Activated naive CD4-positive, alpha-beta T cell treated with anti-CD3 and anti-CD28 coated beads, Interleukin-2, amount 50 U/mL, for 24 hours (primary cell): ENCODE data around the gene ALG1.
A peak's percentile ranks its signal among the peaks of the same experiment; 100 is the strongest.
"Not testable (repeated sequence)": the region's sequence is repeated elsewhere in the genome, so short reads cannot be mapped to it uniquely, and the experiment has no call there.

ENCODE experiments used
- H3K27ac Mint-ChIP-seq: one replicate; pipeline ENCODE4 v1.8.0; 2021; ENCODE audit warnings: mild to moderate bottlenecking, mixed read lengths
- H3K27me3 Mint-ChIP-seq: one replicate; pipeline ENCODE4 v1.8.0; 2021; ENCODE audit warnings: mixed read lengths
- H3K36me3 Mint-ChIP-seq: one replicate; pipeline ENCODE4 v1.8.0; 2021; ENCODE audit warnings: mixed read lengths
- H3K4me1 Mint-ChIP-seq: one replicate; pipeline ENCODE4 v1.8.0; 2021; ENCODE audit warnings: mixed read lengths
- H3K4me3 Mint-ChIP-seq: one replicate; pipeline ENCODE4 v1.8.0; 2021; ENCODE audit warnings: mild to moderate bottlenecking, mixed read lengths
- H3K9me3 Mint-ChIP-seq: one replicate; pipeline ENCODE4 v1.8.0; 2021; ENCODE audit warnings: mixed read lengths

The ALG1 gene

DNA sequence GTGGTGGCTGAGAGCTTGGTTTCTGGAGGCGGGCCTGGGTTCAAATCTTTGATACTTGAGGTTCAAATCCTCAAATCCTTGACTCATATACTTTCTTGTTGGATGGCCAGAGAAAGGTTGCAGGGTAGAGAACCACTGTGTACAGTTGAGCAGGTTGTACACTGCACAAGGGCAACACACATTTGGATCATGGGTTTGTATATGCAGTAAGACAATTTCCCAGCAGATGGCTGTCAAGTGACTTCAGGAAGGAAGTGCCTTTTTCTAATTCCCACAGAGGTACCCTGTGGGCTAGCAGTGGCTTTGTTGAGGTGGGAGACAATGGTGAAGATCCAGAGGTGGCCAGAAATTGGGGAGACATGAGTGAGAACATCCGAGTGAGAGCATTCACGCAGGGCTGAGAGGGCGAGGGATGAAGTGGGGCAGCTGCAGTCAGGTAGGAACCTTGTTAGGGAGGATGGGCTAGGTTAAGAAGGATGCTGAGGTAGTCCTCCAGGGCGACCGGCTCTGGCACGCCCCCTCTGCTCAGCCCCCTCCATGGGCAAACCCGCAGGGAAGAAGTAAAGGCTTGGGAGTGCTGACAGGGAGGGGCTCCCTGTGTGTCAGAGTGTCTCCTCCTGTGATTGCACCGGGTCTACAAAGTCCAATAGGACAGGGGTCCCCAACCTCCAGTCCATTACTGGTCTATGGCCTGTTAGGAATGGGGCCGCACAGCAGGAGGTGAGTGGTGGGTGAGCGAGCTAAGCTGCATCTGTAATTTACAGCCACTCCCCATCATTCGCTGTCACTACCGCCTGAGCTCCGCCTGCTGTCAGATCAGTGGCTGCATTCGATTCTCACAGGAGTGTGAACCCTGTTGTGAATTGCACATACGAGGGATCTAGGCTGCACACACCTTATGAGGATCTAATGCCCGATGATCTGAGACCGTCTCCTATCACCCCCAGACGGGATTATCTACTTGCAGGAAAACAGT lies 8.6 kb upstream of the ALG1 start:
- Mint-ChIP-seq H3K4me3 (no peak overlapping the region), H3K27me3 (no peaks in the 10 kb centered on the region), H3K27ac (no peak overlapping the region), H3K4me1 (no peaks in the 10 kb centered on the region), H3K9me3 (no peaks in the 10 kb centered on the region), H3K36me3 (no peaks in the 10 kb centered on the region)

DNA sequence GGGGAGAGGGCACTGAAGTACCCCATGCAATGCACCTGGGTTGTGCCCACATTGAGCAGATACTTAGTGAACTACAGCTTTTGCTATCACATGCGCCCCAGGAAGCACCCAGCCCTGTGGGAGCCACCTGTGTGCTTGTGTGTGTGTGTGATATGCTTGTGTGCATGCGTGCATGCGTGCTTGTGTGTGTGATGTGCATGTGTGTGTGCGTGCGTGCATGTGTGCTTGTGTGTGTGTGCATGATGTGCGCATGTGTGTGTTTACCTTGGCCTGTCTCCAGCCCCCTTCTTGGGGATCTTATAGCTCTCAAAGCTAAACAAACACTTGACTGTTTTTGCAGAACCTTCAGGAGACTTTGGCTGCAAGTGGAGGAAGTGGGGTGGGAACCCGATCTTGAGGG lies 6.7 kb upstream of the ALG1 start:
- Mint-ChIP-seq H3K4me1 (no peaks in the 10 kb centered on the region), H3K4me3 (no peak overlapping the region), H3K9me3 (no peaks in the 10 kb centered on the region), H3K36me3 (no peaks in the 10 kb centered on the region), H3K27ac (no peak overlapping the region), H3K27me3 (no peaks in the 10 kb centered on the region)

DNA sequence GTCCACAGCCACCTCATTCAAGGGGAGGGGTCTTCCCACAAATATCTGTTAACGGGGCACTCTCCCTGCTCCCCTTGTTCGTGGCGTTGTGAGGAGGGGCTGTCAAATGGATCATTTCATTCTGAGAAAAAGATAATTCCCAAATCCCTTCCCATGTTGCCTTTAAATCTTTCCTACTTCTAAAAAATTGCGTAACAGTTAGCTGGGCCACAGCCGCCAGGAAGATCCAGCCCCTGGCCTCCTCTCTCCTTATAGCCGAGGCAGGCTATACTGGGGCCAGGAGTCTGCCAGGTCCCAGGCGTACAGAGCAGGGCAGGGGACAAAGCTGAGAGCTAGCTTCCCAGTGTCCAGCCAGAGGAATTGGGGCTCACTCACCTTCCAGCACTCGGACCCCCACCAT lies 6.3 kb upstream of the ALG1 start:
- Mint-ChIP-seq H3K4me3 (no peak overlapping the region), H3K27me3 (no peaks in the 10 kb centered on the region), H3K9me3 (no peaks in the 10 kb centered on the region), H3K4me1 (no peaks in the 10 kb centered on the region), H3K27ac (no peak overlapping the region), H3K36me3 (no peaks in the 10 kb centered on the region)

DNA sequence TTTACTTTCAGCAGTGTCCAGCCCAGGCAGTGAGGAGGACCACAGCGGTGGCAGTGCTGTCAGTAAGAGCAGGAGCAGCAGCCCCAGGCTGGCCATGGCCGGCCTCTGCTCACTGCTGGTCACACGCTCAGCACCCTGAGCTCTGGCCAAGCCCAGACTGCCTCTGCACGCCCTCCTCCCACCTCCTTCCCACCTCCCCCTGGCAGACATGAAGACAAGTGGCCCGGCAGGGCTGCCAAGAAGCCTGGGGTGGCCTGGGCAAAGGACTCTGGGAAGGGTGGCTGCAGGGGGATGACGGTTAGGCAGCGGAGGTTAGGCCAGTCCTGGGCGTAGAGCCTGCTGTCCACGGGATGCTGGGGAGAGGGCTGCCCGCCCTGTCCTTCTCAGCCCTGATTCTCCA lies 5.8 kb upstream of the ALG1 start, which contains the start of gene C16orf89:
Gene C16orf89, minus strand, starts transcription at position 144 of the 400 bp plus-strand sequence. Its CDS starts 48 bp downstream, at position 96.
- Mint-ChIP-seq H3K4me3 (no peak within 1 kb of the TSS), H3K4me1 (peaks cover under 1% of the 10 kb centered on the region), H3K27ac (no peak within 1 kb of the TSS), H3K36me3 (no peaks in the 10 kb centered on the region), H3K27me3 (no peaks in the 10 kb centered on the region), H3K9me3 (no peaks in the 10 kb centered on the region)

DNA sequence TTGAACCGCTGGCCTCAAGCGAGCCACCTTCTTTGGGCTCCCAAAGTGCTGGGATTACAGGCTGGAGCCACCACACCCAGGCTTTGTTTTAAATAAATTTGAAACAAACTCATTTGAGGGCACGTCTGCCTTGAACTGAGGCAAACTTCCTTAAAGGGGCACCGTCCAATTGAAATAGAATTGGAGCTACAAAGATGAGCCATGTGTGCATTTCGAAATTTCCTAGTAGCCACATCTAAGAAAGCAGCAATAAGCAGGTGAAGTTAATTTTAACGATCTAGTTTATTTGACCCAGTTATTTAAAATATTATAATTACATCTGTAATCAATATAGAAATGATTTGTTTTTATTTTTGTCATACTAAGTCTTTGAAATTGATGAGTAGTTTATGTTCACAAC lies 5.1 kb upstream of the ALG1 start:
- Mint-ChIP-seq H3K36me3 (no peaks in the 10 kb centered on the region), H3K4me3 (no peak overlapping the region), H3K27ac (no peak overlapping the region), H3K4me1 (peaks cover 7% of the 10 kb centered on the region), H3K27me3 (no peaks in the 10 kb centered on the region), H3K9me3 (no peaks in the 10 kb centered on the region)

DNA sequence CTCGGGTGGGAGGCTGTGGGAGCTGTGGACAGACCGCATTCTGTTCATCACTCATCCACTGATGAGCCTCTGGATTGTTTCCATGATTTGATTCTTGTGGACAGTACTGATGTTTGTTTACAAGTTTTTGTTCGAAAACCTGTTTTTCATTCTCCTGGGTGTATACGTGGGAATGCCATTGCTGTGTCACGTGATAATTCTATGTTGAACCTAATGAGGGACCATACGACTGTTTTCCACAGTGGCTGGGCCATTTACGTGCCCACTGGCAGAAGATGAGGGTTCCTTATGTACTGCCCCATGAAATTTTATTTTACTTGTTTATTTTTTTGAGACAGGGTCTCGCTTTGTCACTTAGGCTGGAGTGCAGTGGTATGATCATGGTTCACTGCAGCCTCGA lies 2.6 kb upstream of the ALG1 start:
- peaks cover 22% of the 10 kb centered on the region for H3K4me1 Mint-ChIP-seq
- no peak overlapping the region for H3K27ac Mint-ChIP-seq
- no peaks in the 10 kb centered on the region for H3K9me3 Mint-ChIP-seq
- no peak overlapping the region for H3K4me3 Mint-ChIP-seq
- H3K27me3 Mint-ChIP-seq, result no peaks in the 10 kb centered on the region
- H3K36me3 Mint-ChIP-seq, result peaks cover 4% of the 10 kb centered on the region

DNA sequence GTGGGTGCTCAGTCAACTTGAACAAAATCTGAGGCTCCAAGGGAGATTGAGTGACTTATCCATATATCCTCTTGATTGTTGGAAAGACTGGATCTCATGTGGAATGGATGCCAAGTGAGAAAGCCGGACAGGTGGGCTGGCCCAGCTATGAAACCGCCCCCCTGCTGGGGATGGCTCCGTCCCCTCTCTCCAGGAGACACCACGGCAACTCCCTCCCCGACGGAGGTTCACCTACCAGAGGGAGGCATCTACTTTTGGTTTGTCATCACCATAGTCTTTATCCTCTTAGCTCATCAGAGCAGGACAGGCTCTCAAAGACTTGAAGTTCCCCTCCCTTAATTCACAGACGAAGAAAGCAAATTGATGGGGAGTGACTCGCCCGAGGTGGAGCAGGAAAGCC lies 1.8 kb upstream of the ALG1 start:
- H3K4me1 Mint-ChIP-seq, result peaks cover 26% of the 10 kb centered on the region
- no peaks in the 10 kb centered on the region for H3K9me3 Mint-ChIP-seq
- no peak overlapping the region for H3K4me3 Mint-ChIP-seq
- H3K36me3 Mint-ChIP-seq, result peaks cover 5% of the 10 kb centered on the region
- H3K27ac Mint-ChIP-seq, result no peak overlapping the region
- no peaks in the 10 kb centered on the region for H3K27me3 Mint-ChIP-seq

DNA sequence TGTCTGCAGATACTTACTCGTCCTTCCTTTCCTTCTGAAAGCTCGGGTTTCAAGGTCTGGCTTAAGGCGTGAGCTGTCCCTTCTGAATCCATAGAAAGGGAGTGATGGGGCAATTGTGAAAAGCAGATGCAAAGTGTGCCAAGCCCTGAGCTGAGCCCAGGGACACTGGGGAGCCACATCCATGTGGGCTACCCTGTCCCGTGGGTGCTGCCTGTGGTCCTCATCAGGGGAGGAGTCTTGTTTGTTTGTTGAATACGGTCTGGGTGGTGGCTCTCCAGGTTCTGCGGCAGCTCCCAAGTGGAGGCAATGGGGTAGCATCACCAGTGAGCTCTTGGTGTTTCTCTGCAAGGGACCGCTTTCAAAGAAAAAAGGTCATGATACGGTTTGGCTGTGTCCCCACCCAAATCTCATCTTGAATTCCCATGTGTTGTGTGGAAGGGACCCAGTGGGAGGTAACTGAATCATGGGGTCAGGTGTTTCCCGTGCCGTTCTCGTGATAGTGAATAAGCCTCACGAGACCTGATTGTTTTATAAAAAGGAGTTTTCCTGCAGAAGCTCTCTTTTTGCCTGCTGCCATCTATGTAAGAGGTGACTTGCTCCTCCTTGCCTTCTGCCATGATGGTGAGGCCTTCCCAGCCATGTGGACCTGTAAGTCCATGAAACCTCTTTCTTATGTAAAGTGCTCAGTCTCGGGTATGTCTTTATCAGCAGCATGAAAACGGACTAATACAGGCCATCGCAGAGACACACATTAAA lies 1.0 kb upstream of the ALG1 start:
- H3K27me3 Mint-ChIP-seq, result no peaks in the 10 kb centered on the region
- H3K4me1 Mint-ChIP-seq, result peaks cover 32% of the 10 kb centered on the region
- H3K9me3 Mint-ChIP-seq, result no peaks in the 10 kb centered on the region
- H3K27ac Mint-ChIP-seq, result peak overlapping the region; percentile 99
- peaks cover 7% of the 10 kb centered on the region for H3K36me3 Mint-ChIP-seq
- H3K4me3 Mint-ChIP-seq, result peak overlapping the region; percentile 97

DNA sequence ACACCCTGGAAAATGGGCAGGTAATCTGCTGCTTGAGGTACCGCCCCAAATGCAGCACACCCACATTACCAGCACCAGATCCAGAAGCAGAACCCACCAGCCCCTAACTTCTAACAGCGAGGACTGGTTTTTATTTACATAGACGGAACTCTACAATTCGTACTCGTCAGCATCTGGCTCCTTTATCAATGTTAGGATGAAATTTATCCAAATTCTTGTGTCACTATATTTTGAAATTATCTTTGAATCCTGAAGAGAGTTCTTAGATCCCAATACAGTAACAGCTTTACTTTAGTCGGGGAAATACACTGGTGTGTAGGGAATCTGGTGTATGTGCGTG lies 332 bp upstream of the ALG1 start:
- Mint-ChIP-seq H3K9me3 (no peaks in the 10 kb centered on the region), H3K4me3 (peak overlapping the region; percentile 97), H3K36me3 (peaks cover 7% of the 10 kb centered on the region), H3K4me1 (peaks cover 32% of the 10 kb centered on the region), H3K27ac (peak overlapping the region; percentile 99), H3K27me3 (no peaks in the 10 kb centered on the region)

DNA sequence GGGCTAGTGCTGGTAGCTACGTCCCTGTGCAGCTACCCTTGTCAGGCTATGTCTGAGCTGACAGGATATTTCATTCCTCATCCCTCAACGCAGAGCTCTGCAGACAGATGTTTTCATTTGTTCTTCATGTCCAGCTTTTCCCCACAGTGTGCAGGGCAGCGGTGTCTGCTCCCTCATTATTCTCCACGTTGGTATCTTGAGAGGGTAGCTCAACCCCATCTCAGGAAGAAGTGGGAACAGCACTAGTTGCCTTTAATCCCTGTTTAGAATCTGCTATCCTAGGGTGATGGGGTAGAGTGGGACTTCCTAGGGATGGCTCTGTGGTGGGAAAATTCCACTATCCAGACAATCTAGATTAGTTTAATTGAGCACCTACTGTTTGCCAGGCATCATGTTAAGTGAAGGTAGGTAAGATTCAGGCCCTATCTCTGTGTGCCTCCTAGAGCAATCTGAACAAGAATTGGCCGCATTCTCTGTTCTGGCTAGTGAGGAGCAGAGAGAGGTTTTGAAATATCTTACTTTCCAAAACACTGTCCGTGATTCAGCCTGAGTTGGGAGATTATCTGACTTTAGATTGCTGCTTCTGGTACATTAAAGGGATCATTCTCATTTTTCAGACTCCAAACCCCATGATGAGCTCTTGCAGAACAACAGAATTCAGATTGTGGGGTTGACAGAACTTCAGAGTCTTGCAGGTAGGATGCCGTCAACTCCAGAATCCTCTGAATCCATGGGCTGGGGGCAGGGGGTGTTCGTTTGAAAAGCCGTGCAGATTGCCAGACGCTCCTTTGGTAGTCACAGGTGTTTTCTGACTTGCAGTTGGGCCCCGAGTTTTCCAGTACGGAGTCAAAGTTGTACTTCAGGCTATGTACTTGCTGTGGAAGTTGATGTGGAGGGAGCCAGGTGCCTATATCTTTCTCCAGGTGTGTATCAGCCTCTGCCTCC lies 963 bp downstream of the ALG1 start:
- H3K9me3 Mint-ChIP-seq, result no peaks in the 10 kb centered on the region
- H3K4me3 Mint-ChIP-seq, result peak overlapping the region; percentile 97
- H3K27me3 Mint-ChIP-seq, result no peaks in the 10 kb centered on the region
- H3K4me1 Mint-ChIP-seq, result peaks cover 32% of the 10 kb centered on the region
- peak overlapping the region; percentile 99 for H3K27ac Mint-ChIP-seq
- H3K36me3 Mint-ChIP-seq, result peaks cover 7% of the 10 kb centered on the region

DNA sequence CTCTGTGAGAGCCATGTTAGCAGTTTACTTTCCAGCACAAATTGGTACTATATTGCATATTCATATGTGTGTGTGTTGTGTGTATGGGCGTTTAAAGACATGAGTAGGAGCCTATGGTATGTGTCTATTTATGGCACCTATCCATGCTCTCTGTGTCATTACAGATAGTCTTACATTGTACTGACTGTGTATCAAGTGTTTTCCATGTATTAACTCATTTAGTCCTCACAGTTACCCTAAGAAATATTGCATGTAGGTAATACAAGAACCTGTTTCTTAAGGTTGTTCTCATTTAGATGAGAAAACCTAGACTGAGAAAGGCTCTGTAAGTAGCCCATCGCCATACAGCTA lies 1.6 kb downstream of the ALG1 start:
- Mint-ChIP-seq H3K27ac (peak overlapping the region; percentile 99), H3K36me3 (peaks cover 7% of the 10 kb centered on the region), H3K9me3 (no peaks in the 10 kb centered on the region), H3K4me1 (peaks cover 32% of the 10 kb centered on the region), H3K27me3 (no peaks in the 10 kb centered on the region), H3K4me3 (peak overlapping the region; percentile 97)

DNA sequence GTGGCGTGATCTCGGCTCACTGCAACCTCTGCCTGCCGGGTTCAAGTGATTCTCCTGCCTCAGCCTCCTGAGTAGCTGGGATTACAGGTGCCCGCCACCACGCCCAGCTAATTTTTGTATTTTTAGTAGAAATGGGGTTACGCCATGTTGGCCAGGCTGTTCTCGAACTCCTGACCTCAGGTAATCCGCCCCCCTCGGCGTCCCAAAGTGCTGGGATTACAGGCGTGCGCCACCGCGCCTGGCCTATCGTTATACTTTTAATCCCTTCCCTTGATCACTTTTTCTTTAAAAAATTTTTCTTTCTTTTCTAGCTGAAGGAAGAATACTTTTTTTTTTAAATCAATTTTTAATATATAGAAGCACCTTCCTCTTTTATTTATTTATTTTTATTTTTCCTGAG lies 2.1 kb downstream of the ALG1 start:
- H3K27ac Mint-ChIP-seq, H3K4me3 Mint-ChIP-seq, H3K27me3 Mint-ChIP-seq, H3K9me3 Mint-ChIP-seq, H3K36me3 Mint-ChIP-seq: not testable (repeated sequence)
- H3K4me1 Mint-ChIP-seq, result peaks cover 32% of the 10 kb centered on the region

DNA sequence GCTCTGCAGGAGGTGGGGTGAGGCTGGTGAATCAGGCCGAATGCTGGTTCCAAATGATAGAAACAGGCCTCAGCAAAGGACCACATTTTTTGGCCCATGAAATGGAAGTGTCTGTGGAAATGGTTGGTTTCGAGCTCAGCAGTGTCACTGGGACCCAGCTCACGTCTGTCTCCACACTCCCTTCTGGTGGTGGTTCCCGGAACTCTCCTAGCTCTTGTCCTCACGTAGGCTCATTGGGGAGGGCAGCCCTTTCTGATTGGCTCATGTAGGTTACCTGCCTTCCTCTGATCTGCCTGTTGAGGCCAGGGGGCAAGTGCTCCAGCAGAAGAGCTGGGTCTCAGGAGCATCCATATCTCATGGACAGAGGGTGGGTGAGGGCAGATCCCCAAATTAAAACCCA lies 4.0 kb downstream of the ALG1 start:
- no peak overlapping the region for H3K27ac Mint-ChIP-seq
- peaks cover 32% of the 10 kb centered on the region for H3K4me1 Mint-ChIP-seq
- H3K36me3 Mint-ChIP-seq, result peaks cover 9% of the 10 kb centered on the region
- H3K9me3 Mint-ChIP-seq, result no peaks in the 10 kb centered on the region
- no peaks in the 10 kb centered on the region for H3K27me3 Mint-ChIP-seq
- H3K4me3 Mint-ChIP-seq, result no peak overlapping the region

DNA sequence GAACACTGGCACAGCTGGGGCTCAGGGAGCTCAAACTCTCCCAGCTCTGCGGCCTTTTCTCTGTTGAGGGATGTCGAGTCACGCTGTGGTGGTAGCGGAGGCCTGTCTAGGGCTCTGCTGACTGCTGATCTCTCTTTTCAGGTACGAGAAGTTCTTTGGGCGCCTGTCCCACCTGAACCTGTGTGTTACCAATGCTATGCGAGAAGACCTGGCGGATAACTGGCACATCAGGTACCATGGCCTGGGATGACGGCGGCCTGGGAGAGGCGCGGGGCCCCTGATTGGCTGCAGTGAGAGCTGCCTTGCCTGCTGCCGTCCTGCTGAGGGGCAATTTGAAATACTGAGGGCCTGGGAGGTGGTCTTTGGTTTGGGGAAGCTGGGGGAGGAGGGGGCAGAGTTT lies 5.7 kb downstream of the ALG1 start:
- Mint-ChIP-seq H3K4me3 (no peak overlapping the region), H3K27ac (no peak overlapping the region), H3K9me3 (no peaks in the 10 kb centered on the region), H3K4me1 (peaks cover 21% of the 10 kb centered on the region), H3K36me3 (peaks cover 9% of the 10 kb centered on the region), H3K27me3 (no peaks in the 10 kb centered on the region)

DNA sequence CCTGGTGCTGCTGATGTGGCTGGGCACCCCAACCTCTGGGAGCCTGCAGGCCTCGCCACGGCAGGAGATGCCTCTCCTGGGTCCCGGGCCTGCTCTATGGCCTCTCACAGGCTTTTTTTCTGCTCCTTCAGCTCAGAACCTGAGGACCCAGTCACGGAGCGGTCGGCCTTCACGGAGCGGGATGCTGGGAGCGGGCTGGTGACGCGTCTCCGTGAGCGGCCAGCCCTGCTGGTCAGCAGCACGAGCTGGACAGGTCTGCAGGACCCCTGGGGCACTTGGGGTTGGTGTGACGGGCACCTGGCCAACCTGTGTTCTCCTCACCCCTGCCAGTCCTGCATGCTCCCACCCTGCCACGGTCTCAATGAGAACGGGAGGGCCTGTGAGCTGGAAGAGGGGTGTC lies 7.0 kb downstream of the ALG1 start:
- H3K4me1 Mint-ChIP-seq, result peaks cover 9% of the 10 kb centered on the region

More for the DNA sequence above, 7.0 kb downstream of the ALG1 start:
- H3K9me3 Mint-ChIP-seq, result no peaks in the 10 kb centered on the region
- H3K36me3 Mint-ChIP-seq, result peaks cover 5% of the 10 kb centered on the region
- H3K4me3 Mint-ChIP-seq, result no peak overlapping the region
- H3K27me3 Mint-ChIP-seq, result no peaks in the 10 kb centered on the region
- no peak overlapping the region for H3K27ac Mint-ChIP-seq
